HG03439 (cell line): Measurements from ENCODE around the gene EFNA2.

Experiments
- ATAC-seq: cut with Tn5 transposase; IDR thresholded peaks from one replicate; pipeline ENCODE4 v1.9.1; 2021; ENCODE audit warnings: mild to moderate bottlenecking, moderate library complexity; ENCODE audit not compliant: unreplicated experiment

The EFNA2 gene

DNA sequence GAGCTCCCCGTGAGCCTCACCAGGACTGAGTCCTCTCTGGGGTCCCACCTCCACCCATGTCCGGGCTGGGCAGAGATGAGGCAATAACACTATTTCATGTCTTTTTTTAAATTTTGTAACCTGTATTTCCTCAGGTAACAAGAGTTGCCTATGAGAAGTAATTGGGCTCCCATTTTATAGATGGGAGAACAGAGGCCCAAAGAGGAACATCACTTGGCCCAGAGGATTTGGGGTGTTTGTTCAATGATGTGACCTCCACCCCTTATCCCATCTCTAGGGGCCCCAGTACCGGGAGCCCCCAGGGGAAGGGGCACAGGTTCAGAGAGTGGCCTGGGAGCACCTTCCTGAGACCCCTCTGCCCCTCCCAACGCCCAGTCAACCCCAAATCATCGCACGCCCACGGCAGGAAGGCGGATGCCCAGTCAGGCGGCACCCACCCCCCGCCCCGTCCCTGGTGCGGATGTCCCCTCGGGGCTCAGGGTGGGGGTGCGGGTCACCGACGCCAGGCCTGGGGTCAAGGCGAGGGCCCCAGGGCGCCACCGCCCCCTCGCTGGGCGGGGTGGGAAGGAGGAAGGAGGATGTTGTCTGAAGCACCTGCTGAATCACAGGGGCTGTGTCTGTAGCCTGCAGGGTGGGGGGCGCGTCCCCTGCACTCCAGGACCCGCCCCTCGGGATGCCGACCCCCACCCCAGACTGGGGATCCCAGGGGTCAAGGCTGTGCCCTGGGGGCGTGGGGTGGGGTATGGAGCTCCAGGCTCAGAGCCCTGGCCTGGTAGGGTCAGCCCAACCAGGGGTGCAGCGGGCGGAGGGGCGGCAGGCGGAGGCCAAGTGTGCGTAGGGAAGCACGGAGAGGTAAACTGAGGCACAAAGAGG is 25.6 kb upstream of the EFNA2 start:
- peak; percentile 2 for ATAC-seq

DNA sequence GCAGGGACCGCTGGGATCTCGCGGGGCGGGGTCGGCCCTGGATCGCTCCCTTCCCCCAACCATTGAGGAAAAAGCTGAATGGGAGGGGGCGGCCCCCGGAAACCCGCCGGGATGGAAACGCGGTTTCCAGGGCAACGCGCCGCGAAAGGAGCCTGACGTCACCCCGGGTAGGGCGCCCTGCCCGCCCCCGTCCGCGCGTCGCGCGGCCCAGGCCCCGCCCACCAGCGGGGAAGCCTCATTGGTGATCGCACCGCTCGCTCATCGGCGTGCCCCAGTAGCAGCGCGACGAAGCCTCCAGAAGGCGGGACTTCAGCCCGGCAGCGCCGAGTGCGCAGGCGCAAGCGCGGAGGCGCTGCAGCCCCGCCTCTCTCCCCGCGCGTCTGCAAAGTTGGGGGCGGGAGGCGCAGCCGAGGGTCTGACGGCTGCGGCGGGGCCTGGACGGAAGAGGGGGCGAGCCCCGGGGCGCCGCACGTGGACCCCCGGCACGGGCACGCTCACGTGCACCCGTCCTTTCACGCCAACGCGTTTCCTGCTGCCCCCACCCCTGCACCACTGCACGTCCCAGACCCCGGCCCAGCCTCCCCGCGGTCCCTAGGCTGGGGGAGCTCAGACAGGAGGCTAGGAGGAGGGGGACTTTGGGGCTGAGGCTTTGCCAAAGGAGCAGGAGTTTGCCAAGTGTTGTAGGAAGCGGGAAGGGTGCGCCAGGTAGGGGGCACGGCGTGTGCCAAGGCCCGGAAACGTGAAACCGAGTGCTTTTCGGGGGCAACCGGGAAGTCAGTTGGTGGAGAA is 24.7 kb upstream of the EFNA2 start:
- peak; percentile 46 for ATAC-seq

DNA sequence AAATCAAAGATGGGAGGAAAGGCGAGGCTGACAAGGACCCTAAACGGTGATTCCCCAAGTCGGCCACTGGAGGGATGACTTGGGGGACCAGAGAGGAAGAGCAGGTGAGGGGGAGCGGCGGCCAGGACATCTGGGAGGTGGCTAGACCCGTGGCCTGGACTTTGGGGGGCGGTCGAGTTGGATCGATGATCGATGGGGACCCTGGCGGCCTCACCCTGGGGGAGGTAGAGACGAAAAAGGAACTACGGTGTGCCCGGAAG is 24.2 kb upstream of the EFNA2 start:
- ATAC-seq = no peak

DNA sequence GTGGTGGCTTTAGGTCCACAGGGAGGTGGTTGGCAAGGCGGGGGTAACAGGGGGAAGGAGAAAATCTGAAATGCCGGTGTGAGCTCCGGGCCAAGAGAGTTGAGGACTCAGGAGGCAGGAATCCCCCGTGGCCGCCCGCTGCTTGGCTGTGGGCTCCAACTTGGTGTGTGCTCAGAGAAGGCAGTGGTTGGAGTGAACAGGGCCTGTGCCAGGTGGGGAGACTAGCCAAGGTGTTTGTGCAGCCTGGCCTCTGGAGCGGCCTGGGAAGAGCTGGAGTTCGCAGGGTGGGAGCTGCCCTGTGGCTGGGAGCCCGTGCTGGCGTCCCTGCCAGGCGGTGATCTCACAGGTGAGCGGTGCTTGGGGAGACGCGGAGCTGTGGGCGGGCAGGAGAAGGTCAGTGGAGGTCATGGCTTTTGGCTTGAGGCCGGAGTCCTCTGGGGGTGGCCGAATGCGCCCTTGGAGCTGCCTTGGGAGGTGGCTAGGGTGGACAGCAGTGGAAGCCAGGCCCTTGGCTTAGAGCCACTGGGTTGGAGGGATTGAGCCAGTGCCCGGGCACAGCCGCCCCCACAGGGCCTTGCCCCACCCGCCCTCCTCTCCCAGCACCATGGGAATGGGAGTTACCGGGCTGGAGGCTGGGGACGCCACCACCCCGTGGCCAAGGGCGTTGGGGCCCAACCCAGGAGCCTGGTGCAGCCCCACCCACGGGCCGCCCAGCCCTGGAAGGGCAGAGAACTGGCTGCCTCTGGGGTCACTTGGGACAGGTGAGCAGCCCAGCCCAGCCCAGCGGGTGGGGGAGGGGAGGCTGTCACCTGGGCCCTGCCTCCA is 23.7 kb upstream of the EFNA2 start:
- no peak for ATAC-seq

DNA sequence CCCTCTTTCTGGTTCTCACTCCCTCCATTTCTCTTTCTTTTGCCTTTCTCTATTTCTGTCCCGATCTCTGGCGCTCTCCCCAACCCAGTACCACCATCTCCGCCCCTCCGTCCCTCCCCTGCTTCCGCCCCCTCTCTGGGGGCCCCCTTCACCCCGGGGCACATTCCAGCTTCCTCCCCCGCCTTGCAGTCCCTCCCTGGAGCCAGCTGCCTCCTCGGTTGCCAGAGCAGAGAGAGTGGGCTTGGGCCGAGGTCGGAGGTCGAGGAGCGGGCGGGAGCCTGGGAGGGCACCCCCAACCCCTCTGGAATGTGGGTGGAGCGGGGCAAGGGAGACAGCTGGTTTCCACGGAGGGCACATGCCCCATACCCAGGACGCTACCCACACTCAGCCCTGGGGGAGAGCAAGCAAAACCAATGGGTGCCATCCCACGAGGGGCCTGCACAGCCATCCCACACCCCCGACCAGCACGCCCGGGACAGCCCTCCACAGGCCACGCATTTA is 23.0 kb upstream of the EFNA2 start:
- no peak for ATAC-seq

DNA sequence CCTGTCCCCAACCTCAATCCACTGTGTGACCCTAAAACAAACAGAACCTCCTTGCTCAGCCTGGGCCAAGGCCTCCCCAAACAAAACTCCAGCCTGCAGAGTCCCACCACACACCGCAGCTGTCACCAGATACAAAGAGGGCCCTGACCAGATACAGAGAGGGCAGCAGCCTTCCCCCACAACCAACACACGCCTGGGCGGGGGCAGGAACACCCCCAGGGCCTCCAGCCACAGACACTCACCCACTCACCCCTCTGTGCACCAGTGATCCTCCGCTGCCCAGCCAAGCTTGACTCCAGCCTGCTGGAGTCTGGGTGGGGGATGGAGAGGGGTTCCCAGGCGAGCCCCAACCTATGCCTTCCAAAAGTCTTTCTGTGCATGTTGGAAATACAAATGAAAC is 22.5 kb upstream of the EFNA2 start:
- ATAC-seq = no peak

DNA sequence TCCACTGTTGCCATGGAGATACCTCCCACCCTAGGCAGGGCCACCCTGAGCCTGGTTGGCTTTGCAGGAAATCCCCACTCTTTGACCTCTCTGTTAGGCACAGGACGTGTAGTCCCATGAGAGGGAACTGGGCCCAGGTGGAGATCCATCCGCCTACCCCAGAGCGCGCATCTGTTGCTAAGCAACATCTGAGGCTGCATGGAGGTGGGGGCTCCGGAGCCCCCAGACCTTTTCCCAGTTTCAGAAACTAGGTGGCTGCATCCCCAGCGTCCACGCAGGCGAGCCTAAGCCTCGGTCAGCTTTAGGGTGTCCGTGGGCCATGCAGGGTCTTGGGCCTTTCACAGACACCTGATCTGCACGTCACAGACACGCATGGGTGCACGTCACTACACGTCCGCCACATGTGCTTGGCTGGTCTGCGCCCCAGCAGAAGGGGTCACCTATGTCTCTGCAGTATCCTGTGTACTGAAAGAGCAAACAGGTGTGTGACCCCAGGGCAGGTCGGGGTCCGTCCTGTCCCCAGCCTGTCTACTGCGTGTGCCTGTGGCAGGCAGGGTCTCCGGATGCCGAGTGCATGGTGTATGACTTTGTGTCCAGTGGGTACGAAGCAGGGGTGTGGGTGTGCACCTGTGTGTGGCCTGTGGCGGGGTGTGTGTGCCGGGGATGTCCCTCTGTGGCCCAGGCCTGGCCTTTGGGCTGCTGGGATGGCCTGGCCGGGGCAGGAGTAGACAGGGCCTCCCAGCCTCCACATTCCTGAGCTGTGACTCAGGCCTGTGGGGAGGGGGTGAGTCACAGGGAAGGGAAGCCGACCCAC is 20.7 kb upstream of the EFNA2 start:
- no peak for ATAC-seq

DNA sequence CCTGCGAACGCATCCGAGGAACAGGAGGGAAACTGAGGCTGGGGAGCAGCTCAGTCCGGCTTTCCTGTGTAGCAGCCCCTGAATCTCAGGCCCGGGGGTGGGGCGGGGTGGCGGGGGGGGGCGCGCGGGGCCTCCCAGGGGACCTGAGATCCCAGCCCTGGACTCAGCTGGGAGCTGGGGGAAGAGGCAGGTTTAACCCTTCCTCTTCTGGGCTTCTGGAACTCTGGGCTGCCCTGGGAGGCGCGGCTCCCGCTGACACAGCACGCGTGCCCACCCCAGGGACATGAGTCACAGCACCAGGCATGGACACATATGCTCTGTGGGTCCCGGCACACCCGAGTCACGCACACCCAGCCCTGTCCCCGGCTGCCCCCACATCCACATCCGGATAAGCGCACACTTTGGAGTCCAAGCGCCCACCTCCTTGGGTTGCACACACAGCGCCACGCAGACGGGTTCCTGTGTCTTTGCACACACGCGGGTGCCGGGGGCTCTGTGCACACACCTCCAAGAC is 20.0 kb upstream of the EFNA2 start:
- no peak for ATAC-seq

DNA sequence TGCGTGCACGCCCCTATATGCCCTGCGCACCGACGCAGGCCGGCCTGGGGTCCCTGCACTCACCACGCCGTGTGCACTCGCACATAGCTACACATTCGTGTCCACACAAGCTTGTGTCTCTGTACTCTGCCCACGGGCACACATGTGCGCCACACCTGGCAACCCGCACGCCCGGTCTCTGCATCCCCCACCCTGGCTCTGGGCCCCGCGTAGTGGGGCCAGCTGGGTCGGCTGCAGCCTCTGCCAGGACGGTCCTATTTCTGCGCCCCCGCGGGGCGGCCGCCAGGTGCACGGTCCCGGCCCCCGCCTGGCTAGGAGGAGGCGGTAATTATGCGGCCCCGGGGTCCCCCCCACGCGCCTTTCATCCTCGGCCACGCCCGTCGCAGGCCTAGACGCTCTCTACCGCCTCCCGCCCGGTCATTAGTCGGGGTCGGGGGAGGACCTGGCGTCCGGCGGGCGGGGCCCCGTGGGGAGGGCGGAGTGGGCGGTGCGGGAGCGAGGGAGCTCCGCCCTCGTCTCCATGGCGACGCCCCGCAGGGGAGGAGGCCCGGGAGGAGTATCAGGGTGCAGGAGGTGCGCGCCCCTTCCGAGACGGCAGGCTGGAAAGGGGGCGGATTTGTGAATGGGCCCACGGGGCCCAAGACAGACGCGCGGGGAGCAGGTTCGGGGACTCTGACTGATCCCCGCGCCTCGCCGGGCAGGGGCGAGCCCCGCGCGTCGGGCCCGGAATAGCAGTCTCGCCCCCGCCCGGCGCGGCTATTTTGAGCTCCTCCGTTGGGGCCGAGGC is 19.4 kb upstream of the EFNA2 start:
- peak; percentile 25 for ATAC-seq

DNA sequence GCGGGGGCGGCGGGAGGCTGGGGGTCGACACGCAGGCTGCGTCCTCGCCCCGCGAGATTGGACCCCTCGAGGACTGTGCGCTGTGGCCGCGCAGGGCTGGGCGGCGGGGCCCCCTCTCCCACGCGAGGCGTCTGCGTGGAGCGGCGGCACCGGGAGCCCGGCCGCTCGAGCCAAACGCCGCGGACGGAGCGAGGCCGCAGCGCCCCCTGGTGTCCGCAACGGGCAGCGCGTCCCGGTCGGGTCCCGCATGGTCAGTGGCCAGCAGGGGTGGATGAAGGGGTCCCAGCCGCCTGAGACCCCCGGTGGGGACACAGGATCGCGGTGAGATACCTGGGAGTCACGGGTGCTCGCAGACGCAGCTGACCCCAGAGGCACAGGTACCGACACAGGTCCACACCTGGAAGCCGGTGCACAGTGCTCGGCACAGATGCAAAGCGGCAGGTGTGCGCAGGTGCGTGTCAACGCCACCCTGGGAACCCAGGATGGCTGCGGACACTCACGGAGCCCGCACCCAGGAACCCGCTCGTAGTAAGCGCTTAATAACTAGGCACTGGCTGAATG is 18.7 kb upstream of the EFNA2 start:
- peak; percentile 9 for ATAC-seq

DNA sequence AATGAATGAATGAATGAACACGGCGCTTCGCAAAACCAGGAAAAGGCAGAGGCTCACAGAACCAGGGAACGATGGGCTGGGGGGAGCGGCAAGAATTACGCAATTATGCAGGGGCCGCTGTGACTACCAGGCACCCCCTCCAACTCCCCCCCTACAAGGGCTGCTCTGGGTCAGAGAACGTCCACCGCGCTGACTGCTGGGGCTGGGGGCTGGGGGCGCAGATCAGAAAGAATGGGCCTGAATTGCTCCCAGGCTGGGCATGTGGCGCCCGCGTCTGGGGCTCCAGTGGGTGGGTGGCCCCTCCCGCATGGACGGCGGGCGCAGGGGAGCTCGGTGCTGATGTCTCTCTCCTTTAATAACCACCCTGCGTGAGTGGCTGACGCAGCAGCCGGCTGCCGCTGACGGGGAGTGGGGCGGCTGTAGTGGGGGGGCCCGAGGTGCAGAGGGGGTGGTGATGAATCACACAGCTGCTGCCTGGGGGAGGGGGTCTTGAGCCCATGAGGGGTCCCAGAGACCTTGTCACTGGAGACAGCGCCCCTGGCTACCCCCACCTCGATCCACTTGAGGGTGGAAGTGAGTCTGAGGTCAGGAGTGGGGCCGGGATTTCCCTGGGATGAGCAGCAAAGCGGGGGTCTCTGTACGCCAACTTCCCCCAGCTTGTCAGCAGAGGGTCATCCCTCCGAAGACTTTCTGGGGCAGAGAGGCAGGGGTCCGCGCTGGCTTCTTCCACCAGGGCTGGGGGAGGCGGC is 18.0 kb upstream of the EFNA2 start:
- no peak for ATAC-seq

DNA sequence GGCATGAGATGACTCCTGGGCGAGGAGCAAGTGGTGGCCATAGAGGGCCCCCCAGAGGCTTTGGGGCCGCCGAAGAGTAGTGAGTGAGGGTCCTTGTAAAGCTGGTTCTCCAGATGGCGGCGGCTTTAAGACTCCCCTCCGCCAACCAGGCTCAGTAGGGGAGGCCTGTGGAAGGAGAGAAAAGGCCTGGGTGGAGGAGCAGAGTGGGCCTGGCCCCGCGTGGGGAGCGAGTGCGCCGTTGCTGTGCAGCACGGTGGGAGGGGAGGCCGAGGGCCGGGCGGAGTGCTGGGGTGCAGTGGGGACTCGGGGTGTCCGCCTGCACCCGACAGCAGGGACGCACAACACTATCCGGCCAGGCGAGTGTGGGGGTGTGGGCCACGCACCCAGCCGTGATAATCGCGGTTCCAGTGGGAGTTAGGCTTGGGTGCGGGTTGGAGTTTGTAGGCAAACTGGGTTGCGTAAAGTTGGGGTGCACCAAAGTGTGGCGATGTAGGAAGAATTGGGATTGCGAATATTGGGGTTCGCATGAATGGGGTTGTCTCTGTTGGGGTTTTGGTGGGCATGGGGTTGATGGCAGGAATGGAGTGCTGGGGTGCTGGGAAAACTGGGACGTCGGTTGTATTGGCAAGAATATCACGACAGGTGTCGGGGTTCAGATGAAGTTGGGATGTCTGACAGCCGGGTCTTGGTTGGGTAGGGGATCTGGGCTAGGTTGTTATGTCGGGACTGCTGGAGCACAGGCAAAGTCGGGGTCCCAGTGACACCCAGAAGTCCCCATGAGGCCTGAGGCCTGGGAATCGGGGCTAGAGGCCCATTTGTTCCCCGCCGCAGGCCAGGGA is 17.2 kb upstream of the EFNA2 start:
- no peak for ATAC-seq

DNA sequence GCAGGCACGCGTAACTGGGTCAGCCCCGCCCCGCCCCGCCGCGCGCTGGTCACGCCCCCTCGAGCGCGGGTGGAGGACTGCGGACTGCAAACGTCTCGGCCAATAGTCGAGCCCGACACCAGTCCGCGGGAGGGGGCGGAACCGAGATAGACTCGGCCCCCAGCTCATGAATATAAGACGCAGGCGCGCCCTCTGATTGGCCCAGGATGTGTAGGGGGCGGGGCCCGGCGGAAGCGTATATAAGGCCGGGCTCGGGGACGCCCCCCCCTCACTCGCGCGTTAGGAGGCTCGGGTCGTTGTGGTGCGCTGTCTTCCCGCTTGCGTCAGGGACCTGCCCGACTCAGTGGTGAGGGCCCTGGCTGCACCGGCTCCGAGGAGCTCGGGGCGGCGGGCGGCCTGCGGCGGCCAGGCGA is 16.6 kb upstream of the EFNA2 start, which contains the start of gene CIRBP:
Gene CIRBP, plus strand, starts transcription at position 268 of the 413 bp plus-strand sequence. CDS start 1,602 bp downstream, outside the sequence.
- ATAC-seq = peak; percentile 51

DNA sequence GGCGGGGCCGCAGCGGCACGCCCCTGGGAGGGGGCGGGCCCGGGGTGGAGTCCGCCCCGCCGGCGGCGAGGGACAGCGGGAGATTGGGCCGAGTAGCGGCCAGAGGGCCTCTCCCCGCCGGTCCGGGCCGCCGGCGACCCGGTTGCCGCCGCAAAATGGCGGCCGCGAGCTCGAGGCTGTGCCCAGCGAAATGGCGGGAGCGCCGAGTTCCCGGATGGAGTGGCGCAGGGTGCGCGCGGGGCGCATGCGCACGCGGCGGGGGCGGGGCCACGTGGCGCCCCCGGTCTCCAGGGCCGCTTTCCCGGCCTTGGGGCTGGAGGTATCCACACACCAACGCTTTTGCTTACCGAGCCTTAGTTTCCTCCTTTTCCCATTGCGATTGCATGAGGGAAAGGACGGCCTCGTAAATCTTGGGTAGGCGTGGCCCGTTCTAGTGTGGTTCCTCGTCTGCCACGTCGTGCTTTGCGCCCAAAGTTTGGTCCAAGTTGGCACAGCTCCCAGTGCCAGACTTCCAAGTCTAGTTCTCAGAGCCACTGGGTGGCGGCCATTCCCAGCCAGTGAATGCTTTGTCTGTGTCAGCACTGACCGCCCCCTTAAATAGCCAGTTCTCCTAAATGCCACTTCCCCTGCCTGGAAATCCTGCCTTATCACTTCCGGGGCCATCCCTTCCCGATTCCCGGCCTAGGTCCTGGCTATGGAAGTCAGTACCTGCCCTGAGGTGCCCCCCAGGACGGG is 16.0 kb upstream of the EFNA2 start:
- ATAC-seq = peak; percentile 27

DNA sequence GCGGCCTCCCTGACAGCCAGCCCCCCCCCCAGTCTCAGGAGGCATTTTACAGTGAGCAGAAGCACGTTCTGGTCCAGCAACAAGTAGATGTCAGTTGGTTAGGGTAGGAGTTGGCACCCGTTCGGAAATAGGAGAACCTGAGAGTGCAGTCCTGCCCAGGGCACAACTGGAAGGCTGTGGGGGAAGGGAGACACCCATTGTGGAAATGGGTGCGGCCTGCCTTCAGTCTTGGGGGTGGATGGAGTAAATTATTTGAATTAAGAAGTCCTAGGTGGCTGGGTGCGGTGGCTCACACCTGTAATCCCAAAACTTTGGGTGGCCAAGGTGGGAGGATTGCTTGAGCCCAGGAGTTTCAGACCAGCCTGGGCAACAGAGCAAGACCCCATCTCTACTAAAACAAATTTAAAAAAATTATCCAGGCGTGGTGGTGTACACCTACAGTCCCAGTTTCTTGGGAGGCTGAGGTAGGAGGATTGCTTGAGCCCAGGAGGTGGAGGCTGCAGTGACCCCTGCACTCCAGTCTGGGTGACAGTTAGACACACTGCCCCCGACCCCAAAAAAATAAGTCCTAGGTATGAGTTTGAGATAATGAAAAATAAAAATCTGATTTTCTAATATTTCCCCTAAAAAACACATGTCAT is 15.3 kb upstream of the EFNA2 start:
- no peak for ATAC-seq

DNA sequence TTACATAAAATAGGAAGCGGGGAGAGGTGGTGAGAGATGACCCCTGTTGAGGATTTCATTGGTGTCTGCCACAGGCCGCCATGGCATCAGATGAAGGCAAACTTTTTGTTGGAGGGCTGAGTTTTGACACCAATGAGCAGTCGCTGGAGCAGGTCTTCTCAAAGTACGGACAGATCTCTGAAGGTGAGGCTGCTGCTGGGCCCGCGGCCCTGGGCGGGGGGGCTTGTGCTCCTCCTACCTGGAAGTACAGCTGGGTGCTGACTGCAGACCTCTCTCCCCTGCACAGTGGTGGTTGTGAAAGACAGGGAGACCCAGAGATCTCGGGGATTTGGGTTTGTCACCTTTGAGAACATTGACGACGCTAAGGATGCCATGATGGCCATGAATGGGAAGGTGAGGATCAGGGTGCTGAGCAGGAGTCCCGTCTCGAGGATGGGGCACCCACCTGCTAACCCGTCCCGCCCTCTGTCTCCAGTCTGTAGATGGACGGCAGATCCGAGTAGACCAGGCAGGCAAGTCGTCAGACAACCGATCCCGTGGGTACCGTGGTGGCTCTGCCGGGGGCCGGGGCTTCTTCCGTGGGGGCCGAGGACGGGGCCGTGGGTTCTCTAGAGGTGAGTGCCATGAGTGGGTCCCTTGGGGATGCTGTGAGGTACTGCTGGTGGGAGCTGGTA is 14.7 kb upstream of the EFNA2 start:
- ATAC-seq = no peak
